HCT116 (cell line): ENCODE results near the gene PYGO2. TPM values are rescaled to one million over a fixed set of nuclear protein-coding genes. Genes with fewer than 3 reads are reported as not detected.
A peak's percentile ranks its signal among the peaks of the same experiment; 100 is the strongest.

Experiments
- ATAC-seq: fragments of 200-7000 bp; cut with Tn5 transposase; 2 replicates; pipeline ENCODE4 v1.9.1; 2020; ENCODE audit warnings: mild to moderate bottlenecking, moderate library complexity
- BruUV-seq: library from RNA; stranded (reverse); fragments of 400-500 nt; replicated peaks from 2 replicates; lab custom pipeline; 2021; lab: Mats Ljungman, UMichigan
- CTCF ChIA-PET: fragments of 300-600 bp; sonication (Branson Sonifier 250); formaldehyde crosslinking; loops from one replicate; lab custom pipeline; 2021; ENCODE audit warnings: antibody characterized with exemption; lab: Charles Lee
- POLR2A ChIA-PET: fragments of 300-600, 350-600 bp; sonication (Branson Sonifier 250); formaldehyde crosslinking; loops from one replicate; lab custom pipeline; 2021; ENCODE audit warnings: antibody characterized with exemption; lab: Charles Lee
- RAD21 ChIA-PET, 2 experiments: fragments of 300-600 bp; sonication (Branson Sonifier 250); formaldehyde crosslinking; loops; one replicate each; lab custom pipeline; 2023; ENCODE audit warnings: low total read pairs in 2 of 2; ENCODE audit not compliant: uncharacterized antibody in 2 of 2, unreplicated experiment in 2 of 2, low non-redundant PET in 1 of 2; lab: Charles Lee
- DNase-seq: peaks from one replicate; pipeline ENCODE4 v3.0.0-alpha.2; 2010; ENCODE audit warnings: low read depth, low spot score
- H2AFZ ChIP-seq: fragments of 200-600 bp; shearing (Covaris generic), sonication (generic); 2 replicates; pipeline ENCODE4 v1.6.1; 2017; ENCODE audit warnings: low read depth, mixed run types, mixed read lengths, antibody characterized with exemption, low read length; ENCODE audit not compliant: poor library complexity, severe bottlenecking
- H3K27ac ChIP-seq: 2 replicates; pipeline ENCODE4 v1.5.1; 2012; ENCODE audit warnings: low read depth, low read length
- H3K27me3 ChIP-seq: fragments of 200-600 bp; sonication (generic); 2 replicates; pipeline ENCODE4 v1.6.1; 2016; ENCODE audit warnings: mixed run types, low read length, mixed read lengths; ENCODE audit not compliant: insufficient read depth
- H3K36me3 ChIP-seq, 2 experiments: fragments of 200-500 bp in 1 of 2; fragments of 200-600 bp in 1 of 2; sonication (Bioruptor generic) in 1 of 2; sonication (generic) in 1 of 2; 2 replicates each; pipeline versions ENCODE4 v1.5.1 to v1.6.1; 2014 to 2016; ENCODE audit warnings: low read length in 2 of 2, inconsistent platforms in 1 of 2, mixed read lengths in 1 of 2, mixed run types in 1 of 2; ENCODE audit not compliant: insufficient read depth in 2 of 2, control insufficient read depth in 1 of 2
- H3K4me1 ChIP-seq, 2 experiments: fragments of 200-600 bp in 1 of 2; sonication (generic) in 1 of 2; 2 replicates each; pipeline versions ENCODE4 v1.5.1 to v1.6.1; 2012 to 2017; ENCODE audit warnings: low read length in 2 of 2, inconsistent platforms in 1 of 2, mild to moderate bottlenecking in 1 of 2, mixed read lengths in 1 of 2, mixed run types in 1 of 2, moderate library complexity in 1 of 2; ENCODE audit not compliant: insufficient read depth in 2 of 2, control insufficient read depth in 1 of 2
- H3K4me2 ChIP-seq: fragments of 200-600 bp; sonication (generic); 2 replicates; pipeline ENCODE4 v1.6.1; 2017; ENCODE audit warnings: mixed run types, low read length, mixed read lengths
- H3K4me3 ChIP-seq, 2 experiments: fragments of 200-600 bp in 1 of 2; sonication (generic) in 1 of 2; replicated peaks in 1 of 2; 2 replicates each; pipeline ENCODE4 v1.5.1; 2011 to 2016; ENCODE audit warnings: low read length in 2 of 2, control low read depth in 1 of 2, low read depth in 1 of 2, mild to moderate bottlenecking in 1 of 2, mixed read lengths in 1 of 2, mixed run types in 1 of 2
- H3K79me2 ChIP-seq: fragments of 200-600 bp; sonication (generic); 2 replicates; pipeline ENCODE4 v1.6.1; 2017; ENCODE audit warnings: mild to moderate bottlenecking, mixed run types, low read length, moderate library complexity, mixed read lengths; ENCODE audit not compliant: insufficient read depth
- H3K9ac ChIP-seq: fragments of 200-600 bp; sonication (generic); 2 replicates; pipeline ENCODE4 v1.6.1; 2016; ENCODE audit warnings: low read length, mixed read lengths
- H3K9me2 ChIP-seq: fragments of 200-600 bp; sonication (generic), shearing (Covaris generic); 2 replicates; pipeline ENCODE4 v1.6.1; 2017; ENCODE audit warnings: mixed run types, mild to moderate bottlenecking, moderate library complexity; ENCODE audit not compliant: insufficient read depth
- H3K9me3 ChIP-seq, 2 experiments: fragments of 200-500 bp in 1 of 2; fragments of 200-600 bp in 1 of 2; sonication (Bioruptor generic) in 1 of 2; sonication (generic) in 1 of 2; 2 replicates each; pipeline ENCODE4 v1.6.1; 2014 to 2017; ENCODE audit warnings: low read length in 2 of 2, mixed read lengths in 2 of 2, inconsistent platforms in 1 of 2, low read depth in 1 of 2, mild to moderate bottlenecking in 1 of 2, mixed run types in 1 of 2, moderate library complexity in 1 of 2; ENCODE audit not compliant: control insufficient read depth in 1 of 2, insufficient read depth in 1 of 2
- H4K20me1 ChIP-seq: fragments of 200-600 bp; sonication (generic), shearing (Covaris generic); 2 replicates; pipeline ENCODE4 v1.6.1; 2017; ENCODE audit warnings: mixed run types, mild to moderate bottlenecking, moderate library complexity; ENCODE audit not compliant: insufficient read depth
- CTCF ChIP-seq, 3 experiments: fragments of 200-600 bp in 1 of 3; sonication (generic) in 1 of 3; IDR thresholded peaks in 2 of 3; conservative IDR thresholded peaks in 1 of 3; 2 replicates each; pipeline ENCODE4 v1.5.1; 2012 to 2017; ENCODE audit warnings: low read depth in 2 of 3, low read length in 2 of 3, antibody characterized with exemption in 1 of 3, borderline replicate concordance in 1 of 3, control low read depth in 1 of 3, mild to moderate bottlenecking in 1 of 3, mixed read lengths in 1 of 3, mixed run types in 1 of 3, moderate library complexity in 1 of 3; ENCODE audit not compliant: insufficient read depth in 1 of 3
- JUND ChIP-seq: IDR thresholded peaks from 2 replicates; pipeline ENCODE4 v1.6.1; 2012
- POLR2A ChIP-seq: IDR thresholded peaks from 2 replicates; pipeline ENCODE4 v1.7.0; 2011; ENCODE audit warnings: borderline replicate concordance; ENCODE audit not compliant: insufficient read depth, insufficient read length; ENCODE audit errors: extremely low read depth
- POLR2AphosphoS5 ChIP-seq: IDR thresholded peaks from 2 replicates; pipeline ENCODE4 v1.6.1; 2011; ENCODE audit warnings: mild to moderate bottlenecking, low read depth, low read length, moderate library complexity
- TCF7L2 ChIP-seq: IDR thresholded peaks from 2 replicates; pipeline ENCODE4 v1.7.0; 2011; ENCODE audit warnings: borderline replicate concordance, inconsistent platforms; ENCODE audit not compliant: insufficient read depth, insufficient read length; ENCODE audit errors: extremely low read depth
- YY1 ChIP-seq: IDR thresholded peaks from 2 replicates; pipeline ENCODE4 v1.6.1; 2011; ENCODE audit warnings: low read length, low read depth, moderate library complexity, mild to moderate bottlenecking; ENCODE audit not compliant: insufficient replicate concordance; ENCODE audit errors: extremely low read depth
- intact Hi-C: fragments of 100-400 bp; cut with micrococcal nuclease; formaldehyde crosslinking; loops from 2 replicates; pipeline ENCODE4 v1.10.0; 2022
- total RNA-seq: library from RNA; stranded (reverse); gene quantifications from one replicate; pipeline ENCODE4 v1.2.1, GENCODE V29; 2021; ENCODE audit not compliant: unreplicated experiment

The PYGO2 gene
- total RNA-seq, 1 experiment from 2014 or later, result 37.2 TPM

- Histone ChIP-seq H3K9me3 (no peaks in the 10 kb centered on the region), H3K9me2 (no peaks in the 10 kb centered on the region), H3K4me1 (peaks cover 24 to 60% of the 10 kb centered on the region in 2 experiments), H3K36me3 (no peaks in the 10 kb centered on the region), H3K4me3 (peak overlapping the region; percentile 85 to 98), H3K9ac (peak overlapping the region; percentile 91), H2AFZ (no peak overlapping the region), H3K27me3 (no peaks in the 10 kb centered on the region), H3K4me2 (peak overlapping the region; percentile 96), H4K20me1 (no peaks in the 10 kb centered on the region), H3K79me2 (peaks cover 14% of the 10 kb centered on the region), H3K27ac (peak overlapping the region; percentile 99)
- ChIA-PET CTCF (interaction anchor here (1.0 to 2.6 kb wide), 18 partner anchors 10 to 554 kb away, joined by 3 to 25 read pairs (median 5); partner anchors contain the start of genes ADAM15, FLAD1, PBXIP1 and PYGO2), RAD21 (interaction anchor here in 1 of 2 experiments (0.6 to 1.7 kb wide), 2 partner anchors 25 to 38 kb away, joined by 4 to 5 read pairs; partner anchors contain the start of gene PYGO2), POLR2A (interaction anchor here (0.9 to 2.5 kb wide), 4 partner anchors 18 to 46 kb away, joined by 4 to 22 read pairs (median 8); partner anchors contain the start of gene SHC1)
- intact Hi-C loops, result loop anchor here (2.0 to 5.0 kb wide), 2 partner anchors 37 to 440 kb away; partner anchors contain the start of genes PYGO2 and UBE2Q1
- TF ChIP-seq YY1 (peak; percentile 3), CTCF (IDR thresholded peaks at IDR 0.05 in 2 of 3, conservative IDR thresholded peaks at IDR 0.05 in 1 of 3; ENCODE audit: borderline replicate concordance in 1 of 3, insufficient read depth in 1 of 3, low read depth in 2 of 3, low read length in 2 of 3) (peak in 2 of 3 experiments; percentile 96 to 97; a peak in 4 of 6 replicates), JUND (no peak), TCF7L2 (peak; percentile 90), POLR2AphosphoS5 (no peak; the same call in 1 of the 2 replicates), POLR2A (peak; percentile 72)
- no TSS peak for BruUV-seq
- ATAC-seq (peak; percentile 23), DNase-seq (peak; percentile 79)
These were observed 37.4 kb upstream of the PYGO2 start for GRCh38 chr1:154998818-154999570.
